Endothelial cell of umbilical vein (primary cell): ENCODE measurements around the gene EFHC2. TPM values are rescaled to one million over a fixed set of nuclear protein-coding genes. Genes with fewer than 3 reads are reported as not detected.

Experiments
- BruUV-seq: library from RNA; stranded (reverse); fragments of 400-500 nt; replicated peaks from 2 replicates; lab custom pipeline; 2021; lab: Mats Ljungman, UMichigan
- CTCF ChIA-PET: fragments of 300-600, 350-600 bp; sonication (Branson Sonifier 250); formaldehyde crosslinking; loops from one replicate; lab custom pipeline; 2021; ENCODE audit warnings: antibody characterized with exemption, inconsistent platforms; lab: Charles Lee
- POLR2A ChIA-PET: fragments of 300-600, 350-600 bp; sonication (Branson Sonifier 250); formaldehyde crosslinking; loops from one replicate; lab custom pipeline; 2021; ENCODE audit warnings: antibody characterized with exemption, inconsistent platforms; lab: Charles Lee
- DNase-seq: peaks from one replicate; pipeline ENCODE4 v3.0.0-alpha.2; 2011; ENCODE audit warnings: low read depth, low spot score
- FAIRE-seq: peaks from 2 replicates; lab custom pipeline; 2011; peaks lifted over from hg19 to GRCh38; lab: Jason Lieb, UNC
- H2AFZ ChIP-seq: 2 replicates; pipeline ENCODE4 v1.6.0; 2012; ENCODE audit warnings: low read depth, low read length, control low read depth, inconsistent platforms
- H3K27ac ChIP-seq: 2 replicates; pipeline ENCODE4 v1.5.1; 2011; ENCODE audit warnings: low read depth, mild to moderate bottlenecking, control low read depth, low read length, moderate library complexity; ENCODE audit not compliant: insufficient read depth
- H3K27me3 ChIP-seq, 2 experiments: 2 replicates each; pipeline versions ENCODE4 v1.6.0 to v1.6.1; 2011; ENCODE audit warnings: low read length in 2 of 2, mixed read lengths in 1 of 2; ENCODE audit not compliant: control insufficient read depth in 2 of 2, insufficient read depth in 2 of 2
- H3K36me3 ChIP-seq, 2 experiments: 2 replicates in 1 of 2; 3 replicates in 1 of 2; pipeline ENCODE4 v1.5.1; 2011; ENCODE audit warnings: low read length in 2 of 2, mild to moderate bottlenecking in 1 of 2, moderate library complexity in 1 of 2; ENCODE audit not compliant: control insufficient read depth in 2 of 2, insufficient read depth in 2 of 2; ENCODE audit errors: extremely low read depth in 1 of 2
- H3K4me1 ChIP-seq: 3 replicates; pipeline ENCODE4 v1.5.1; 2011; ENCODE audit warnings: mild to moderate bottlenecking, low read length; ENCODE audit not compliant: control insufficient read depth, insufficient read depth; ENCODE audit errors: extremely low read depth
- H3K4me2 ChIP-seq: 2 replicates; pipeline ENCODE4 v1.6.1; 2011; ENCODE audit warnings: low read length, control low read depth, mixed read lengths; ENCODE audit not compliant: insufficient read depth
- H3K4me3 ChIP-seq, 3 experiments: fragments of 200-600 bp in 1 of 3; sonication (generic), shearing (Covaris generic) in 1 of 3; replicated peaks in 1 of 3; 2 replicates each; pipeline ENCODE4 v1.5.1; 2011 to 2016; ENCODE audit warnings: control low read depth in 3 of 3, low read length in 3 of 3, mild to moderate bottlenecking in 2 of 3, inconsistent platforms in 1 of 3, low read depth in 1 of 3, moderate library complexity in 1 of 3; ENCODE audit not compliant: insufficient read depth in 1 of 3
- H3K79me2 ChIP-seq: 2 replicates; pipeline ENCODE4 v1.6.0; 2012; ENCODE audit warnings: low read length, inconsistent platforms; ENCODE audit not compliant: control insufficient read depth, insufficient read depth
- H3K9ac ChIP-seq: replicated peaks from 2 replicates; pipeline ENCODE3; 2011; ENCODE audit warnings: low read length, control low read depth; ENCODE audit not compliant: insufficient read depth; ENCODE audit errors: extremely low read depth
- H3K9me1 ChIP-seq: replicated peaks from 3 replicates; pipeline ENCODE4 v1.6.0; 2011; ENCODE audit warnings: mild to moderate bottlenecking, low read length; ENCODE audit not compliant: control insufficient read depth, insufficient read depth; ENCODE audit errors: extremely low read depth
- H3K9me3 ChIP-seq: replicated peaks from 2 replicates; pipeline ENCODE4 v1.5.1; 2012; ENCODE audit warnings: low read length, inconsistent platforms; ENCODE audit not compliant: control insufficient read depth, insufficient read depth
- H4K20me1 ChIP-seq: replicated peaks from 2 replicates; pipeline ENCODE3; 2011; ENCODE audit warnings: mild to moderate bottlenecking, low read length; ENCODE audit not compliant: control insufficient read depth, insufficient read depth; ENCODE audit errors: extremely low read depth
- FOS ChIP-seq: IDR thresholded peaks from 2 replicates; pipeline ENCODE4 v1.6.1; 2011; ENCODE audit warnings: mild to moderate bottlenecking, low read length, moderate library complexity, borderline replicate concordance; ENCODE audit not compliant: insufficient read depth
- GATA2 ChIP-seq: IDR thresholded peaks from 2 replicates; pipeline ENCODE4 v1.7.0; 2011; ENCODE audit warnings: low read depth, mild to moderate bottlenecking, moderate library complexity, mixed read lengths, low read length; ENCODE audit not compliant: insufficient read length, insufficient read depth
- JUN ChIP-seq: IDR thresholded peaks from 2 replicates; pipeline ENCODE4 v1.6.1; 2011; ENCODE audit warnings: borderline replicate concordance, low read depth; ENCODE audit not compliant: insufficient read length, insufficient read depth
- POLR2A ChIP-seq: IDR thresholded peaks from 2 replicates; pipeline ENCODE4 v1.6.1; 2012; ENCODE audit warnings: low read depth, mild to moderate bottlenecking, control low read depth, low read length
- POLR2AphosphoS5 ChIP-seq: IDR thresholded peaks from 2 replicates; pipeline ENCODE4 v1.6.1; 2012; ENCODE audit warnings: low read depth, mild to moderate bottlenecking, control low read depth, low read length, moderate library complexity; ENCODE audit not compliant: insufficient read depth
- dilution Hi-C: fragments of 300-500 bp; cut with MboI; formaldehyde crosslinking; loops from one replicate; pipeline ENCODE4 v1.15.0; 2019; ENCODE audit warnings: low sequenced_read_pairs; ENCODE audit not compliant: extremely low pct_ligation_motif_present
- intact Hi-C: fragments of 100-400 bp; cut with micrococcal nuclease; formaldehyde crosslinking; loops from one replicate; pipeline ENCODE4 v1.10.0; 2022
- polyA plus RNA-seq, 4 experiments: library from polyadenylated mRNA; depleted of rRNA in 3 of 4; stranded (reverse) in 3 of 4; unstranded in 1 of 4; fragments of >200 nt; gene quantifications; 2 replicates each; pipeline versions ENCODE4 v1.2.1 to v1.2.3, GENCODE V29; 2011 to 2012; ENCODE audit warnings: missing spikeins in 1 of 4
- total RNA-seq: library from RNA; stranded (reverse); gene quantifications from 2 replicates; pipeline ENCODE4 v1.2.3, GENCODE V29; 2021
- TF ChIP-seq, protein P1 (sequence below), 2 donors: IDR thresholded peaks; 1 replicate in 1 of 2; 2 replicates in 1 of 2; pipeline ENCODE4 v1.5.1; 2011; ENCODE audit warnings: low read length in 2 of 2, mild to moderate bottlenecking in 2 of 2, moderate library complexity in 2 of 2, control low read depth in 1 of 2, inconsistent platforms in 1 of 2, low read depth in 1 of 2; ENCODE audit not compliant: insufficient read depth in 1 of 2; ENCODE audit errors: extremely low read depth in 1 of 2
- TF ChIP-seq, protein P2 (sequence below): IDR thresholded peaks from 2 replicates; pipeline ENCODE4 v1.6.1; 2011; ENCODE audit not compliant: insufficient read depth, insufficient read length

EFHC2 gene
- total and polyA plus RNA-seq, 2 donors (not counting 3 experiments of a cell fraction or from before 2014, with no cell fraction given) = not detected

- no peak overlapping the region for H3K4me3 ChIP-seq
- H3K9me1 ChIP-seq = no peaks in the 10 kb centered on the region
- POLR2A ChIA-PET = no interaction called here
- H4K20me1 ChIP-seq = no peaks in the 10 kb centered on the region
- H3K9me3 ChIP-seq = no peaks in the 10 kb centered on the region
- no peak overlapping the region for H3K9ac ChIP-seq
- no peaks in the 10 kb centered on the region for H3K27me3 ChIP-seq
- no peak for TF ChIP-seq POLR2A
- TF ChIP-seq, protein P1, sequence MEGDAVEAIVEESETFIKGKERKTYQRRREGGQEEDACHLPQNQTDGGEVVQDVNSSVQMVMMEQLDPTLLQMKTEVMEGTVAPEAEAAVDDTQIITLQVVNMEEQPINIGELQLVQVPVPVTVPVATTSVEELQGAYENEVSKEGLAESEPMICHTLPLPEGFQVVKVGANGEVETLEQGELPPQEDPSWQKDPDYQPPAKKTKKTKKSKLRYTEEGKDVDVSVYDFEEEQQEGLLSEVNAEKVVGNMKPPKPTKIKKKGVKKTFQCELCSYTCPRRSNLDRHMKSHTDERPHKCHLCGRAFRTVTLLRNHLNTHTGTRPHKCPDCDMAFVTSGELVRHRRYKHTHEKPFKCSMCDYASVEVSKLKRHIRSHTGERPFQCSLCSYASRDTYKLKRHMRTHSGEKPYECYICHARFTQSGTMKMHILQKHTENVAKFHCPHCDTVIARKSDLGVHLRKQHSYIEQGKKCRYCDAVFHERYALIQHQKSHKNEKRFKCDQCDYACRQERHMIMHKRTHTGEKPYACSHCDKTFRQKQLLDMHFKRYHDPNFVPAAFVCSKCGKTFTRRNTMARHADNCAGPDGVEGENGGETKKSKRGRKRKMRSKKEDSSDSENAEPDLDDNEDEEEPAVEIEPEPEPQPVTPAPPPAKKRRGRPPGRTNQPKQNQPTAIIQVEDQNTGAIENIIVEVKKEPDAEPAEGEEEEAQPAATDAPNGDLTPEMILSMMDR (IDR thresholded peaks at IDR 0.05; ENCODE audit: extremely low read depth in 1 of 2, insufficient read depth in 1 of 2, low read depth in 1 of 2, low read length in 2 of 2) = no peak
- TF ChIP-seq, protein P2, sequence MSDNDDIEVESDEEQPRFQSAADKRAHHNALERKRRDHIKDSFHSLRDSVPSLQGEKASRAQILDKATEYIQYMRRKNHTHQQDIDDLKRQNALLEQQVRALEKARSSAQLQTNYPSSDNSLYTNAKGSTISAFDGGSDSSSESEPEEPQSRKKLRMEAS = no peak
- no peak for TF ChIP-seq JUN
- intact Hi-C loops = no loop called here
- no TSS peak for BruUV-seq
- no peak overlapping the region for H3K4me2 ChIP-seq
- H3K79me2 ChIP-seq = no peaks in the 10 kb centered on the region
- FAIRE-seq (no peak), DNase-seq (peak; percentile 1)
- dilution Hi-C loops = no loop called here
- H3K36me3 ChIP-seq = no peaks in the 10 kb centered on the region
- no peak overlapping the region for H3K27ac ChIP-seq
- no peaks in the 10 kb centered on the region for H3K4me1 ChIP-seq
- H2AFZ ChIP-seq = no peak overlapping the region
- CTCF ChIA-PET = no interaction called here
Measured at GRCh38 chrX:44223150-44223549, 120.3 kb downstream of the EFHC2 start.

DNA sequence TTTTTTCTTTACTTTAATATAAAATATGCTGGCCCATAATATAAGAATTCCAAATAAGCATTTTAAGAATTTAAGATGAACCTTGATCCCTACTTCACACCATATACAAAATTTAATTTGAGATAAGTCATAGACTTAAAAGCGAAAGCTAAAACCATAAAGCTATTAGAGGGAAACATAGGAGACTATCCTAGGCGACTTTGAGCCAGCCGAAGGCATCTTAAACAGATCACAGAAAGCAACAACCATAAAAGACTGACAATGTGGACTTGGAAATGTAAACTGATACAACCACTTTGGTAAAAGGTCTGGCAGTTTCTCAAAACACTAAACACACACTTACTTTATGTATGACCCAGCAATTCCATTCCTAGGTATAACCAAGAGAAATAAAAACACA lies 125.0 kb downstream of the EFHC2 start:
- Histone ChIP-seq H3K27ac (no peak overlapping the region), H3K4me3 (no peak overlapping the region), H3K36me3 (no peaks in the 10 kb centered on the region), H3K9me3 (no peaks in the 10 kb centered on the region), H2AFZ (no peak overlapping the region), H3K9ac (no peak overlapping the region), H3K4me2 (no peak overlapping the region), H3K4me1 (no peaks in the 10 kb centered on the region), H3K9me1 (no peaks in the 10 kb centered on the region), H3K79me2 (no peaks in the 10 kb centered on the region), H3K27me3 (no peaks in the 10 kb centered on the region), H4K20me1 (no peaks in the 10 kb centered on the region)
- no TSS peak for BruUV-seq
- dilution Hi-C loops = no loop called here
- TF ChIP-seq GATA2 (no peak), POLR2AphosphoS5 (no peak), FOS (no peak)
- TF ChIP-seq, protein P1 (IDR thresholded peaks at IDR 0.05; ENCODE audit: extremely low read depth in 1 of 2, insufficient read depth in 1 of 2, low read depth in 1 of 2, low read length in 2 of 2) = no peak
- DNase-seq = no peak
- intact Hi-C loops = no loop called here
- ChIA-PET CTCF (no interaction called here), POLR2A (no interaction called here)
- no peak for FAIRE-seq
